NB4 (cell line): ENCODE data around the gene SNRPD3.

Source experiments
- CTCF ChIP-seq: IDR thresholded peaks from one replicate; pipeline ENCODE4 v1.5.1; 2012; ENCODE audit warnings: low read depth, low read length
- MAX ChIP-seq: IDR thresholded peaks from 2 replicates; pipeline ENCODE4 v1.6.1; 2011; ENCODE audit warnings: low read depth, low read length

GRCh38 chr22:24578355-24579257 lies 22.8 kb downstream of the SNRPD3 start:
- TF ChIP-seq CTCF (no peak), MAX (no peak)
